GM21825 (cell line): ENCODE measurements around the gene PI4KA.
"Not testable (repeated sequence)": the region's sequence is repeated elsewhere in the genome, so short reads cannot be mapped to it uniquely, and the experiment has no call there.

ENCODE experiments used
- ATAC-seq: cut with Tn5 transposase; IDR thresholded peaks from one replicate; pipeline ENCODE4 v1.9.1; 2021; ENCODE audit warnings: mild to moderate bottlenecking, moderate library complexity; ENCODE audit not compliant: unreplicated experiment

The PI4KA gene

DNA sequence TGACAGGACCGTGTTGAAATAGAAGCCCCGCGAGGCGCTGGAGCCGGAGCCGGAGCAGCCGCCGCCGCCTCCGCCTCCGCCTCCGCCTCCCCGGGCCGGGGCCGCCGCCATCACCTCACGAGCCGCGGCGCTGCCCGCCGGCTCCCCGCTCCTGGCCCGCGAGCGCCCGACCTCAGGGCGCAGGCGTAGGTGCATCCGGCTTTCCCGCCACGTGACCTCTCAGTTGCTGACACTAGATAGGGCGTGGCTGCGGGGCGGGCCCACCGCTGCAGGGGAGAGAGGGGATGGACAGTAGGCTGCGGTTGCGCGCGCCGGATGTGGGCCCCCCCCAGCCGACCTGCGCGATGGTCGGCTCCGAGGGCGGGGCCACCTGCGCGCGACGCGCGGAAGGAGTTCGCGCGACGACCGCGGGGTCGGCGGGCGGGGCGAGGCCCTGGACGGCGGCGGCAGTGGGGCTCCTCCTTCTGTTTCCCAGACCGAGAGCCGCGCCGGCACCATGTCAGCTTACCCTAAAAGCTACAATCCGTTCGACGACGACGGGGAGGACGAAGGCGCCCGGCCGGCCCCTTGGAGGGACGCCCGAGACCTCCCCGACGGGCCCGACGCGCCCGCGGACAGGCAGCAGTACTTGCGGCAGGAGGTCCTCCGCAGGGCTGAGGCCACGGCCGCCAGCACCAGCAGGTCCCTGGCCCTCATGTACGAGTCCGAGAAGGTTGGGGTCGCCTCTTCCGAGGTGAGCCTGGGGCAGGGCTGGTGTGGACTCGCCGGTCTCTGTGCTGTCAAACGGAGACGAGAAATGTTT, at the start of gene PI4KA, which contains the start of gene SNAP29:
PI4KA (minus strand) TSS at position 197 of the 802 bp plus-strand sequence; CDS start at position 111, 86 bp downstream.
SNAP29 (plus strand) TSS at position 393 of the 802 bp plus-strand sequence; CDS start at position 497, 104 bp downstream.
- peak; percentile 87 for ATAC-seq

DNA sequence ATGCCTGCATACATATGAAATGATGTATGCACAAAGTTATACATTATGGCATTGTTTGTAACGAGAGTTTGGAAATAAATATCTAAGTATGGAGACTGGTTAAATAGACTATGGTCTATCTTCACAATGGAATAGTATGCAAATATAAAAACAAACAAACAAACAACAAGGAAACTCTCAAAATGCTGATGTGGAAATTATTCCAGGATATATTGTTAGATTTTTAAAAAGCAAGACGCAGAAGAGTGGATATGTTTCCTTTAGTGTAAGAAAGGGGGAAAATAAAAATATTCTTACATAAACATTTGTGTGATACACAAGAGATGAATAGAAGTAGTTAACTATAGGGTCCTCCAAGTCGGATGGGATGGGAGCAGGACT, 47.8 kb upstream of the PI4KA start:
- no peak for ATAC-seq

DNA sequence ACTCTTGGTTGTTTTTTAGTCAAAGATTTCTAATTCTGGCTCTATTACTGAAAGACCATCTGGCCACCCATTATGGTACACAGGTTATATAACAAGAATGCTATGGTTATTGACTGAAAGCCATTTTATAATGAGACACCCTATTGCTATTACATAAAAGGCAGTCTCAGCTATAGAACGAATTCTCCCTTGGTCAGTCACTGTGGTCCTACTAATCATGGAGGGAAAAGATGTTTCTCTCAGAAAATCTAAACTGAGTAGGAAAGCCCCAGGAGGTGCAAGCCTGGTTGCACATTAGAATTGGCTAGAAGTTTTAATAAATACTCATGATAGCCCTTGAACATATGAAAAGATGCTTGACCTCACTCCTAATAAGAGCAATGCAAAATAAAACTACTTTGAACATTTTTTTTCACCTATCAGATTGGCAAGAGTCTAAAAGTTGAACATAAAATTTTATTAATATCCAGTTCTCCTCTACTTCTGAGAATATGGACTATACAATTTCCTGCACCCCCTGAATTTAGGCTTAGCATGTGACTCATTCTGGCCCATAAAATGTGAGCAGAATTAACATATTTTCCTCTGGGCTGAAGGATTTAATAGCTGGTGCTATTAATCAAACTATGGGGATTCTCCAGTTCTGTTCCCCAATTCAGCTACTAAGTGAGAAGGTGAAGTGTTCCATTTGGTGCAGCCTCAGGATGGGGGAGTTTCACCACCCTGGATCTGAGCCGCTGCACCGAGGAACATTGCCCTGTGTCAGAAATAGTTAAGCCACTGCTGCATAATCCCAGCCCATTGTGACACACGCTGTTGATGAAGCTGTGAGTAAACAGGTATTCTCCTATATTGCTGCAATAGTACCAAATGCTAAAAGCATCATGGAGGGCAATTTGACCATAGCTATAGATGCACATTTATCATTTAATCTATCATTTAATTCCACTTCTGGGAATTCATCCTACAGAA, 47.1 kb upstream of the PI4KA start:
- no peak for ATAC-seq

DNA sequence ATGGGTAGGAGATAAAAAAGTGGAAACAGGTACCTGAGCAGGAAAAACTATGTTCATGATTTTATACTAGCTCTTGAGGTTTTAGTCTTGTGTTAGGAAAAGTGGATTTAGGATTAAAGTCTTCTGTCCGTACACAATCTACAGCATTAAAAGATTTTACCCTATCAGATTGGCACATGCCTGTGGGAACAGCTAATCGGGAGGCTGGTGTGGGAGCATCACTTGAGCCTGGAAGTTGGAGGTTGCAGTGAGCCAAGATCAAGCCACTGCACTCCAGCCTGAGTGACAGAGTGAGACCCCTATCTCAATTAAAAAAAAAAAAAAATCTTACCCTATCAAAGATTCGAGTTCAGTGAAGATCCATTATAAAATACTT, 46.4 kb upstream of the PI4KA start:
- no peak for ATAC-seq

DNA sequence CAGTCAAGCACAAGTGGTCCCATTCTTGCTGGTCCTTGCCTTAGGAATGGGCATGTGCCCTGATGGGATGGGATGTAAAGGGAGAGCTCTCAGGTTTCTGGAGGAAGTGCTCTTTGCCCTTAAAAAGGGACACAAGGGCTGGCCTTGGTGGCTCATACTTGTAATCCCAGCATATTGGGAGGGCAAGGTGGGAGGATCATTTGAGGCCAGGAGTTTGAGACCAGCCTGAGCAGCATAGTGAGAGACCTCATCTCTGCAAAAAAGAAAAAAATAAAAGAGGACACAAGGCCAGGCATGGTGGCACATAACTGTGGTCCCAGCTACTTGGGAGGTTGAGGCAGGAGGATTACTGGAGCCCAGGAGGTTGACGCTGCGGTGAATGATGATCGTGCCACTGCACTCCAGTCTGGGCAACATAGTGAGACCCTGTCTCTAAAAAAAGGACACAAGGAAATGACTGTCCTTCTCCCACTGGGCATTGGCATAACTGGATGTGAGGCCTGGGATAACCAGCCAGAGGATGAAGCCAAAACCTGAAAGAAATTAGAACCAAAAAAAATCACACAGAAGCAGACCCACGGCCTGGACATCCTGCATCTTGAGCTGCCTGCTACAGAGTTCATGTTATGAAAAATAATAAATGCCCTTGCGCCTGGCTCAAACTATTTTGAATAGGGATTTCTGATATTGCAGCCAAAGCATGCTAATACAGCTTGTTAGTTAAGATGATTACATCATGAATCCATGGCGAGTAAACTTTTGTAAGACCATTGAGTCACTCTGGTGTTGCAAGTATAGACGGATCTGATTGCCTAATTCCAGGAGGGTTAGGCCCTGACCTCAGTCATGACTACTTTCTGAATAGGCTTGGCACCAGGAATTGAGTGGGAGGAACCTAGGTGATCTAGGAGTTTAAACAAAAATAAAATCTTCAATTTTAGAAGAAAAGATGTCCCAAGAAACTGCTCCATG, 45.7 kb upstream of the PI4KA start:
- no peak for ATAC-seq

DNA sequence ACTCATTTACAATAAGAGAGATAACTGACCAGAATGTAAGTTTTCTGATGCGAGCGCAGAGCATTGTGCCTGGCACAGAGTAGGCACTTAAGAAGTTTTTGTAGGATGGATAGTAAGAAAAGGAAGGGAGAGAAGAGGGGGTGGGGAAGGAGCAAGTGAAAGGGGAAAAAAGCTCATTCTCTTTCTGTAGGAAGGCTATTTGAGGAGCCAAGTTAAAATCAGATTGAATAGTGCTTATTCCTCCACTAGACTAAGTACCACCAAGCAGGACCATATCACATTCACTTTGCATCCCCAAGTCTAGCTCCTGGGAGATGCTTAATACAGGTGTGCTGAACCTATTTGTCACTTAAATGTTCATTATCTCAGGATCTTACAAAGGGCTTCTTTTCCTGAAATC, 44.5 kb upstream of the PI4KA start:
- no peak for ATAC-seq

DNA sequence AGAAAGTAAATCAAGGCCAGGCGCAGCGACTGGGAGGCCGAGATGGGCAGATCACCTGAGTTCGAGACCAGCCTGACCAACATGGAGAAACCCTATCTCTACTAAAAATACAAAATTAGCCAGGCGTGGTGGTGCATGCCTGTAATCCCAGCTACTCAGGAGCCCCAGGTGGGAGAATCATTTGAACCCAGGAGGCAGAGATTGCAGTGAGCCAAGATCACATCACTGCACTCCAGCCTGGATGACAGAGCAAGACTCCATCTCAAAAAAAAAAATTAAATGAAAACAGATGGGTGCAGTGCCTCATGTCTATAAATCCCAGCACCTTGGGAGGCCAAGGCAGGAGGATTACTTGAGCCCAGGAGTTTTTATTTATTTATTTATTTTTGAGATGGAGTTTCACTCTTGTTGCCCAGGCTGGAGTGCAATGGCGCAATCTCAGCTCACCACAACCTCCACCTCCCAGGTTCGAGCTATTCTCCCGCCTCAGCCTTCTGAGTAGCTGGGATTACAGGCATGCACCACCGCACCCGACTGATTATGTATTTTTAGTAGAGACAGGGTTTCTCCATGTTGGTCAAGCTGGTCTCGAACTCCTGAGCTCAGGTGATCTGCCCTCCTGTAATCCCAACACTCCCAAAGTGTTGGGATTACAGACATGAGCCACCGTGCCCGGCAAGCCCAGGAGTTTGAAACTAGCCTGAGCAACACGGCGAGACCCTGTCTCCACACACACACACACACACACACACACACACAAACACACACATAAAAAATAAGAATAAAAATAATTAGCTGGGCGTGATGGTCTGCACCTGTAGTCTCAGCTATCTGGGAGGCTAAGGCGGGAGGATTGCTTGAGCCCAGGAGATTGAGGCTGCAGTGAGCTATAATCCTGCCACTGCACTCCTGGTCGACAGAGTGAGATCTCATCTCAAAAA, 42.8 kb upstream of the PI4KA start:
- ATAC-seq: not testable (repeated sequence)

DNA sequence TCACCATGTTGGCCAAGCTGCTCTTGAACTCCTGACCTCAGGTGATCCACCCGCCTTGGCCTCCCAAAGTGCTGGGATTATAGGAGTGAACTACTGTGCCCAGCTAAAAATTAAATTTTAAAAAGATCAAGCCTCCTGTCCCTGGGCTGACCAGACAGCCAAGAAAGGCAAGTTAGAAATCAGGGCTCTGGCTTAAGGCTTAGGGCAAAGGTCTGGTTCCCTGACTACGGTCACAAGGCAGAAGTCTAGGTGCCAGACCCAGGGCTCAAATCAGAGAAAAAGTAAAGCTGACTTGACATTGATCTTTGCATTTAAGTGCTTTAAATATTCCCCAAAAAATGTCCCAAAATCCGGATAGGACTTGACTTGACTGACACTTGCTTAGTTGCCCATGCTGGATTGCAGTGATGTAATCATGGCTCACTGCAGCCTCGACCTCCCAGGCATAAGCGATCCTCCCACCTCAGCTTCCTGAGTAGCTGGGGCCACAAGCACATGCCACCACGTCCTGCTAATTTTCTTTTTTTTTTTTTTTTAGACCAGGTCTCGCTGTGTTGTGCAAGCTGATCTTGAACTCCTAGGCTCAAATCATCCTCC, 41.3 kb upstream of the PI4KA start:
- no peak for ATAC-seq

DNA sequence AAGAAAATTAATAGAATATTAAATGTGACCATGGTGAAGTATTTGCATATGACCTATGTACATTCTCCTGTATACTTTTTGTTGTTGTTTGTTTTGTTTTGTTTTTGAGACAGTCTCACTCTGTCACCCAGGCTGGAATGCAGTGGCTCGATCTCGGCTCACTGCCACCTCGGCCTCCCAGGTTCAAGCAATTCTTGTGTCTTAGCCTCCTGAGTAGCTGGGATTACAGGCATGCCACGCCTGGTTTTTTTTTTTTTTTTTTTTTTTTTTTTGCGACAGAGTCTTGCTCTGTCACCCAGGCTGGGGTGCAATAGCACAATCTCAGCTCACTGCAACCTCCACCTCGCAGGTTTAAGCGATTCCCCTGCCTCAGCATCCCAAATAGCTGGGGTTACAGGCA, 39.1 kb upstream of the PI4KA start:
- not testable (repeated sequence) for ATAC-seq

DNA sequence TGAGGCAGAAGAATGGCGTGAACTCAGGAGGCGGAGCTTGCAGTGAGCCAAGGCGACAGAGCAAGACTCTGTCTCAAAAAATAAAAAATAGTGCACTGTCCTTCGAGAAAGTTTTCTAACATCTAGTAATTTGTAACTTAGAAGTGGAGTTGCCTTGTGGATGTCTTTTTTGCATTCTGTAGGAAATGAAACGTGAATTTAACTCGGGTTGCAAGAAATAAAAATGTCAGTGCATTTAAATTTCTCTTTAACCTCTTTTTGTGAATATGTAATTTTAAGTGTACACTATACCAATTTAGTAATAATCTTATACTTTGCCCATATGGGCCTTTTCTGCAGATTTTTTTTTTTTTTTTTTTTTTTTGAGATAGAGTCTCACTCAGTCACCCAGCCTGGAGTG, 32.4 kb upstream of the PI4KA start:
- no peak for ATAC-seq

DNA sequence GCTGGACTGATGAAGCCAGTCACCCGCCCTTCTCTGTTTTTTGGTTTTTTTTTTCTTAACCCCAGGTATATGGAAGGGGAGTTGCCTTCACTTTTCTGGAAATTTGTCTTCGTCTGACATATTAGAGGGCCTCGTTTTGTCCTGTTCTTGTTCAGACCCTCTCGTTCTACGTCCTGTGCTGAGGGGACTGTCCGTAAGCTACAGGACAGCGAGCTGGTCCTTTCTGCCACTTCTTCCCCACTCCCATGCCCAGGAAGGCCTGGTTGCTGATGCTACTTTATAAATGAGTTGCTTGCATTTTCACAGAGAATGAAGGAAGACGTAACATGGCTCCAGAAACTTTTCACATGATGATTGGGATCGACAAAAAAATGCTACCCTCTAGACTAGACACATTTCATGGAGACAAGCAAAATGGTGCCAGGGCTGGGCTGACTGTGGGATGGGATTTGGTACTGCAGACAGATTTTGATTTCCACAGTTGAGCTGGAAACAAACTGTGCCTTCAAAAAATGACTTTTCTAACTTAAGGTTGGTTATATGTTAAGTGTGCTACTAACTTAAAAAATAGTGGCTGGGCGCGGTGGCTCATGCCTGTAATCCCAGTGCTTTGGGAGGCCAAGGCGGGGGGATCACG, 31.4 kb upstream of the PI4KA start:
- ATAC-seq: no peak

DNA sequence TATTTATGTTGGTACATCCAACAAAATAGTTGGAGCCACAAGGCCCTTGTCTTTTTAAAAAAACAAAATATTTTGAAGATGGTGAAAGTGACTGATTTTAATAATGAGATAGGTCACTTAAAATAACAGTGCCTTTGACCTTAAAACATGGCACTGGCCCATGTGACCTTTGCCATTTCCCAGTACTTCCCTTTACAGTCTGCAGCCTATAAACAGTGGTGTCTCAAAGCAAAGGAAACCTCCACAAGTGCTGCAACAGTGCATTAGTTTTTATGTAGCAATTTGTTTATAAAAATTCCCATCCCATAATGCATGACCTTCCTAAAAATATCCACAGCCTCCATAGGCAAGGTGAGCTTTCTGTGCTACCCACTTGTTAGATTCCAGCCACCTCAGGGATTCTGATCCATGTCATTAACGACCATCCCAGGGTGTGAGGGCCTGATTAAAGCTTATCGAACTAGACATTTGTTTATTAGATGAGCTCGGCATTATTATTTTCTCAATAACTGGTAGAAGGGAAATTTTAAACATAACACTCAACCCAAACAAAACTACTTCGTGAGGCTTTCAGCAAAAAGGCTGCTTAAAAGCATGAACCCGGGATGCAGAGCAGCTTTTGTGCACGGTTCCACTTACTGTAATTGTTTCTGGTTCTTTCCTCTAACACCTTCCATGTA, 30.6 kb upstream of the PI4KA start:
- ATAC-seq: no peak

DNA sequence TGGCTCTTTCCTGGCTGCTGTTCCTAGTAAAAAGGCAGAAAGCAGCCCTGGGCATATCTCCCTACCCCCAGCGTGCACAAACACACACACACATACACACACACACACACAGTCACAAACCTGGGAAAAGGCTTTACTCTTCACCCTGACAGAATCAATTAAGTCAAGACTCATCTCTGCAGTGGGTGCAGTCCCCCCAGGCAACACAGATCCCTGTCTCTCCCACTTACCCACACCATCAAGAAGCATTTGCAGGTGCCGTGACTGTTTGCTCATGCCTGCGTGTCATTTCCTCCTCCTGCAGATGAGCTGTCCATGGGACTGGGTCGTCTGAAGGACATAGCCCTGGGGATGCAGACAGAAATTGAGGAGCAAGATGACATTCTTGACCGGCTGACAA, 28.8 kb upstream of the PI4KA start:
- no peak for ATAC-seq

DNA sequence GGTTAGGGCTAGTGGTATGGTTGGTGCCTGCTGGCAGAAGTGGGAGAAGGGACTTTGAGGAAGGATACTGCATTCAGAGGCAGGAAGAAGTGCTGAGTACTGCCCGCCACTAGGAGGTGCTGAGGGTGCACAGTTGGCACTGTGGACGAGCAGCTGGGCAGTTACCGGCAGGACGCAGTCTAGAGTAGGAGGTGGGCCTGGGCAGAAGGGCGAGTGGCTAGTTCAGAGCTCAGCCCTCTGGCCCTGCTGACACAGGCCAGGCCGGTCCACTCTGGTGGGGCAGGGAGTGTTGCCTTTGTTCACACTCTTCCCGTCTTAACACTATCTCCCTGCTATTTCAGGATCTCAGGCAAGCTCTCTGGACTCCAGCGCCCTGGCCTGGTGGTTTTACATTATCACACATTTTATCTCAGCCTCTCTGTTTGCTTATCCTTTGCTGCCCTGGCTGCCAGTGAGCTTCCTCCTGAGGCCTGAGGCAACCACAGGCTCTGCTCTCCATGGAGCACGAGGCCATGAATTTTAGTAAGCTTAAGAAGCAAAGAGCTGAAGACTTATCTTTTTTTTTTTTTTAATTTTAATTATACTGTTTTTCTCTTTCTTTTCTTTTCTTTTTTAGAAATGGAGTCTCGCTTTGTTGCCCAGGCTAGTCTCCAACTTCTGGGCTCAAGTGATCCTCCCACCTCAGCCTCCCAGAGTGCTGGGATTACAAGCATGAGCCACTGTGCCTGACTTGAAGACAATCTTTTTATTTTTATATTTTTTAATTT, 27.1 kb upstream of the PI4KA start:
- no peak for ATAC-seq

DNA sequence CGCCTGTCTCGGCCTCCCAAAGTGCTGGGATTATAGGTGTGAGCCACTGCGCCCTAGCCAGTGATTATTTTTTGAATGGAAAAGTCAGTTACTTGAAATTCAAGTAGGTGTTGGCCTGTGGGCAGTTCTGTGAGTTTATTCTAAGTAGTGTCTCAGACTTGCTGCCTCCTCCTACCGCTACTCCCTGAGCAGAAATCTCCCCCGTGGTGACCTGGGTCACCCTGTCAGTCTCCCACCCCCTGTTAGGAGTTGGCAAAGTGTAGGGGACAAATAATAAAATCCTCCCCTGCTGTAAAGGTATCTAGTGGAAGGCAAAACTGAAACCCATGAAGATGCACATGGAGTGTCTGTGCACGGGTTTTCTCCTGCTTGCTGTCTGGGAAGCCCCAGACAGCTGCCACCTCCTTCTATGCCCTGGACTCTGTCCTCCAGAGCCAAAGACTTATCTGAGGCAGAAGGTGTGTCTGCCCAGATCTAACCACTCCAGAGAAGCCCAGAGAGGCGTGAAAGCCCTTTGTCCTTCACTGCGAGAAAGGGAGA, 26.5 kb upstream of the PI4KA start:
- no peak for ATAC-seq

DNA sequence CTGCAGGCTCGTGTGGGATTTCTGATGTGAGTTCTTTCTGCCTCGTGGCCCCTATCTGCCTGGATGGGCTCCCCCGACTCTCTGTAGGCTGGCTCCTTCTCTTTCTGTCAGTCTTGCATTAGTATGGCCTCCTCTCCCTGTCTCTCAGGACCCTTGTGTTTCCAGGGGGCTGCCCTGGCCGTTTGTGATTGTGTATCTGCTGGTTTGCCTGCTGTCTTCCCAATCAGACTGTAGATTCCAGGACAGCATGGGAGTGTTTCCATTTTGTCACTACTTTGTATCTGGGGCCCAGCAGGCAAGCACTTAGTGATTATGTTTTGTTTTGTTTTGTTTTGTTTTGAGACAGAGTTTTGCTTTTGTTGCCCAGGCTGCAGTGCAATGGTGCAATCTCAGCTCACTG, 25.8 kb upstream of the PI4KA start:
- ATAC-seq: no peak

DNA sequence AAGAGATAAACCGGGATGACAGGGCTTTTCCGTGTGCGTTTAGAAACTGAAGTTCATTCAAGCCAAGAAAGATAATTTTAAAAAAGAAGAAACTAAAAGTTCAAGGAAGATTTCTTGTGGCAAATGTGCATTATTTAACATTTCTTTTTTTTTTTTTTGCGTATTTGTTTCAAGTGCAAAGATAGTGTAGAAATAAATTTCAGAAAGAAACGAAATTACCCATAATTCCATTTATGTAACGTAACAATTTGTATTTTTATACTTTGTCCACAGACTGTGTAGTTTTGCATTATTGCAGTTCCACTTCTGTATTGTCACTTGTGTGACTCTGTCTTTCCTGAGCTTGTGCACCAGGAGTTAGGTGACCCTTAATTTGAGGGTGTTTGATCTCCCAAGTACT, 24.2 kb upstream of the PI4KA start:
- ATAC-seq: no peak
